Esophagus muscularis mucosa (tissue), 3 donors: ENCODE measurements around the gene HOXD9.

Experiments
- POLR2A ChIP-seq: fragments of 450-650 bp; IDR thresholded peaks from one replicate; pipeline ENCODE4 v1.6.1; 2017; ENCODE audit warnings: antibody characterized with exemption, moderate library complexity, mild to moderate bottlenecking, low read depth
- TF ChIP-seq, protein P1 (sequence below), 3 experiments: fragments of 200-600 bp in 2 of 3; fragments of 450-650 bp in 1 of 3; sonication (generic) in 2 of 3; IDR thresholded peaks; one replicate each; pipeline ENCODE4 v1.5.1; 2017 to 2019; ENCODE audit warnings: antibody characterized with exemption in 3 of 3, mild to moderate bottlenecking in 2 of 3, moderate library complexity in 1 of 3

DNA sequence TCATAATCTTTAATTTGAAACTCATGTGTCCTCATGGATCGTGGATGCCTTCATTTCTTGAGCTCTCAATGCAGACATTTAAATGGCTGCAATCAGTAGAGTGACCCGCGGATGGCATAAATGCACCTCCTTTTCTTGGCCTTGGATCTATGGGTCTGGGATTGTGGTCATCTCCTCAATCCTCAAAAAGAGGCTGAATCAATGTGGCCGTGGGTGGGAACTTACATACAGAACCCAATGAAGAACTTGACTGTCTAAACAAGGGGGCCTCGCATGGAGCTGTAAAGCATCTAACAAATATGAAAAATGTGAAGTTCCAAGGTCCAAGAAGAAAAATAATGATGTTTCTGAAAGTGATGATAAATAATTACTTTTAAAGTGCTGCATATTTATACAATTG, 27.1 kb upstream of the HOXD9 start:
- TF ChIP-seq, protein P1, sequence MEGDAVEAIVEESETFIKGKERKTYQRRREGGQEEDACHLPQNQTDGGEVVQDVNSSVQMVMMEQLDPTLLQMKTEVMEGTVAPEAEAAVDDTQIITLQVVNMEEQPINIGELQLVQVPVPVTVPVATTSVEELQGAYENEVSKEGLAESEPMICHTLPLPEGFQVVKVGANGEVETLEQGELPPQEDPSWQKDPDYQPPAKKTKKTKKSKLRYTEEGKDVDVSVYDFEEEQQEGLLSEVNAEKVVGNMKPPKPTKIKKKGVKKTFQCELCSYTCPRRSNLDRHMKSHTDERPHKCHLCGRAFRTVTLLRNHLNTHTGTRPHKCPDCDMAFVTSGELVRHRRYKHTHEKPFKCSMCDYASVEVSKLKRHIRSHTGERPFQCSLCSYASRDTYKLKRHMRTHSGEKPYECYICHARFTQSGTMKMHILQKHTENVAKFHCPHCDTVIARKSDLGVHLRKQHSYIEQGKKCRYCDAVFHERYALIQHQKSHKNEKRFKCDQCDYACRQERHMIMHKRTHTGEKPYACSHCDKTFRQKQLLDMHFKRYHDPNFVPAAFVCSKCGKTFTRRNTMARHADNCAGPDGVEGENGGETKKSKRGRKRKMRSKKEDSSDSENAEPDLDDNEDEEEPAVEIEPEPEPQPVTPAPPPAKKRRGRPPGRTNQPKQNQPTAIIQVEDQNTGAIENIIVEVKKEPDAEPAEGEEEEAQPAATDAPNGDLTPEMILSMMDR (IDR thresholded peaks at IDR 0.05): no peak
- TF ChIP-seq POLR2A: no peak
